A673 (cell line): ENCODE measurements around the gene LIX1. TPM values are rescaled to one million over a fixed set of nuclear protein-coding genes. Genes with fewer than 3 reads are reported as not detected.

Experiments used
- BruUV-seq: library from RNA; stranded (reverse); fragments of 400-500 nt; replicated peaks from 2 replicates; lab custom pipeline; 2021; lab: Mats Ljungman, UMichigan
- CTCF ChIA-PET: fragments of 300-600 bp; sonication (Branson Sonifier 250); formaldehyde crosslinking; loops from one replicate; lab custom pipeline; 2022; ENCODE audit warnings: antibody characterized with exemption; lab: Charles Lee
- POLR2A ChIA-PET: fragments of 300-600 bp; sonication (Branson Sonifier 250); formaldehyde crosslinking; loops from one replicate; lab custom pipeline; 2022; ENCODE audit warnings: antibody characterized with exemption; ENCODE audit not compliant: low non-redundant PET; lab: Charles Lee
- DNase-seq: peaks from one replicate; pipeline ENCODE4 v3.0.0-alpha.2; 2015; ENCODE audit warnings: low spot score
- H3K27ac ChIP-seq: fragments of 200-600 bp; sonication (generic); 2 replicates; pipeline ENCODE4 v1.5.1; 2016; ENCODE audit warnings: mixed run types, low read depth, mild to moderate bottlenecking, mixed read lengths, antibody characterized with exemption, low read length; ENCODE audit not compliant: poor library complexity, severe bottlenecking
- H3K27me3 ChIP-seq: fragments of 200-600 bp; sonication (generic); replicated peaks from 2 replicates; pipeline ENCODE4 v1.6.1; 2017; ENCODE audit warnings: mixed run types, low read depth, mild to moderate bottlenecking, mixed read lengths, antibody characterized with exemption, low read length; ENCODE audit not compliant: insufficient read depth, poor library complexity
- H3K36me3 ChIP-seq: fragments of 200-600 bp; sonication (generic); 2 replicates; pipeline ENCODE4 v1.6.1; 2016; ENCODE audit warnings: mixed run types, mild to moderate bottlenecking, mixed read lengths, antibody characterized with exemption, low read length; ENCODE audit not compliant: insufficient read depth, poor library complexity, severe bottlenecking
- H3K4me1 ChIP-seq: fragments of 200-600 bp; sonication (generic); 2 replicates; pipeline ENCODE4 v1.6.1; 2017; ENCODE audit warnings: mixed run types, mild to moderate bottlenecking, mixed read lengths, antibody characterized with exemption, low read length; ENCODE audit not compliant: insufficient read depth, poor library complexity, severe bottlenecking
- H3K4me3 ChIP-seq: fragments of 200-600 bp; sonication (generic); 2 replicates; pipeline ENCODE4 v1.5.1; 2016; ENCODE audit warnings: low read depth, mixed run types, mild to moderate bottlenecking, mixed read lengths, low read length; ENCODE audit not compliant: poor library complexity, severe bottlenecking
- H3K9me3 ChIP-seq: fragments of 200-600 bp; sonication (generic); 2 replicates; pipeline ENCODE4 v1.6.1; 2016; ENCODE audit warnings: mixed run types, low read depth, mild to moderate bottlenecking, mixed read lengths, antibody characterized with exemption, low read length; ENCODE audit not compliant: poor library complexity, severe bottlenecking
- CTCF ChIP-seq: fragments of 300-800, 200-600 bp; sonication (generic); conservative IDR thresholded peaks from 2 replicates; pipeline ENCODE4 v1.5.1; 2017; ENCODE audit warnings: low read depth, mild to moderate bottlenecking, antibody characterized with exemption, low read length, moderate library complexity, mixed read lengths
- EZH2 ChIP-seq: fragments of 200-600 bp; sonication (generic); IDR thresholded peaks from 2 replicates; pipeline ENCODE4 v1.6.1; 2017; ENCODE audit warnings: borderline replicate concordance, low read depth, mild to moderate bottlenecking, mixed read lengths, antibody characterized with exemption, low read length; ENCODE audit not compliant: poor library complexity, severe bottlenecking
- intact Hi-C: fragments of 100-400 bp; cut with micrococcal nuclease; formaldehyde crosslinking; loops from one replicate; pipeline ENCODE4 v1.10.0; 2022; ENCODE audit not compliant: unreplicated experiment
- total RNA-seq: library from RNA; stranded (reverse); gene quantifications from 2 replicates; pipeline ENCODE4 v1.2.3, GENCODE V29; 2021

LIX1 gene
- total RNA-seq, 1 experiment from 2014 or later: not detected

DNA sequence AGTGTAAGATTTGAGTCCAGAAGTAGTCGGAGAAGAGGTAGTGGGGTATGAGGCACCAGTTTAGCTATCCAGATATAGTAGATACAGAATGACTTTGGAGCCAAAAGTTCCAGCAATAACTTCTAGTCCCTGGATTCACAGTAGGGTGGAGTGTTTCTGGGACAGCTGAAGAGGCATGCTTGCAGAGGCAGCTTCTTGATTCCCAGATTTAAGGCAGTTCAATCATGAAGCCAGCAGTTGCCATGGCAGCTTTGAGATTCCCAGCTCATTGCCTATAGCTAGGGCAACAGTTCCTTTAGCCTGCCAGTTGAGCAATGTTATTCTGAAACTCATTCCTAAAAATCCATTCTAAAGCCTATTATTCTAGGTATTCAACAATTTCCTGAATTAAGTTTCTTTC, 79.2 kb downstream of the LIX1 start:
- POLR2A ChIA-PET: no interaction called here
- intact Hi-C loops: no loop called here
- CTCF ChIA-PET: no interaction called here

DNA sequence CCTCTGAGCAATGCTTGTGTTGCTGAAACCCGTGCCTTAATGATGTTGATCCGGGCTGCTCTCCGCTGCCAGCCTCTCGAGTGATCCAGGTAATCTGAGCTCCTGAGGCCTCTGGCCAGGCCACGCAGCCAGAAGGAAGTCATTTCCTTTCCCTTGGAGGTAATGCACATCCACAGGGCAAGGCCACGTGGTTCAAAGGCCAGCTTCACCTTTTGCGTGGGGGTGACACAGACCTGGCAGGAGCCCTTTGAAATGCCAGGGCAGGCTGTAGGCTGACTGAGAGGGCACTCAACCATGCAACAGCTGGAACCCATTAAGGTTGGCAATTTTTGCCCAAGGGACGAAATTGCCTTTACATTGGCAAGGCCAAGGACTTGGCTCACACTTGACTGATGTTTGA, 80.4 kb downstream of the LIX1 start:
- H3K27ac ChIP-seq: no peak overlapping the region
- no peak for TF ChIP-seq CTCF
- no peaks in the 10 kb centered on the region for H3K36me3 ChIP-seq
- ChIA-PET POLR2A (no interaction called here), CTCF (no interaction called here)
- DNase-seq: no peak
- no peaks in the 10 kb centered on the region for H3K9me3 ChIP-seq
- peaks cover 3% of the 10 kb centered on the region for H3K27me3 ChIP-seq
- no TSS peak for BruUV-seq
- intact Hi-C loops: no loop called here
- H3K4me1 ChIP-seq: no peaks in the 10 kb centered on the region
- H3K4me3 ChIP-seq: no peak overlapping the region

More for the DNA sequence above, 79.2 kb downstream of the LIX1 start:
- Histone ChIP-seq H3K4me3 (no peak overlapping the region), H3K4me1 (no peaks in the 10 kb centered on the region), H3K27ac (no peak overlapping the region), H3K36me3 (no peaks in the 10 kb centered on the region), H3K27me3 (no peaks in the 10 kb centered on the region), H3K9me3 (no peaks in the 10 kb centered on the region)
- DNase-seq: no peak
- BruUV-seq: no TSS peak
- TF ChIP-seq EZH2 (no peak), CTCF (no peak)

GRCh38 chr5:97056263-97056662, 86.1 kb downstream of the LIX1 start:
- ChIA-PET CTCF (no interaction called here), POLR2A (no interaction called here)
- intact Hi-C loops: no loop called here

More at GRCh38 chr5:97056263-97056662, 86.1 kb downstream of the LIX1 start:
- TF ChIP-seq EZH2 (no peak), CTCF (no peak)
- peaks cover 15% of the 10 kb centered on the region for H3K27me3 ChIP-seq
- no peak overlapping the region for H3K27ac ChIP-seq
- no peaks in the 10 kb centered on the region for H3K4me1 ChIP-seq
- H3K36me3 ChIP-seq: no peaks in the 10 kb centered on the region
- H3K9me3 ChIP-seq: no peaks in the 10 kb centered on the region
- no peak overlapping the region for H3K4me3 ChIP-seq
- no TSS peak for BruUV-seq
- no peak for DNase-seq
